MCF 10A (cell line): ENCODE data around the gene GLOD4. TPM values are rescaled to one million over a fixed set of nuclear protein-coding genes. Genes with fewer than 3 reads are reported as not detected.

Experiments used
- BruUV-seq: library from RNA; stranded (reverse); fragments of 400-500 nt; replicated peaks from 2 replicates; lab custom pipeline; 2021; lab: Mats Ljungman, UMichigan
- CTCF ChIA-PET: fragments of 300-600 bp; sonication (Branson Sonifier 250); formaldehyde crosslinking; extraction: SDS; loops from one replicate; lab custom pipeline; 2021; ENCODE audit warnings: antibody characterized with exemption, inconsistent platforms; lab: Yijun Ruan, JAX
- POLR2A ChIA-PET: fragments of 300-600, 350-650 bp; sonication (Branson Sonifier 250); formaldehyde crosslinking; extraction: SDS; loops from one replicate; lab custom pipeline; 2020; ENCODE audit warnings: antibody characterized with exemption, inconsistent platforms; lab: Yijun Ruan, JAX
- DNase-seq: peaks from one replicate; pipeline ENCODE4 v3.0.0-alpha.2; 2018; ENCODE audit not compliant: unreplicated experiment
- H3K27ac Mint-ChIP-seq: one replicate; pipeline ENCODE4 v1.8.0; 2022; ENCODE audit warnings: mild to moderate bottlenecking, low read depth, mixed read lengths; ENCODE audit not compliant: unreplicated experiment
- H3K27me3 Mint-ChIP-seq: one replicate; pipeline ENCODE4 v1.8.0; 2022; ENCODE audit warnings: mixed read lengths; ENCODE audit not compliant: insufficient read depth, unreplicated experiment
- H3K36me3 Mint-ChIP-seq: one replicate; pipeline ENCODE4 v1.8.0; 2022; ENCODE audit warnings: mild to moderate bottlenecking, moderate library complexity, mixed read lengths; ENCODE audit not compliant: insufficient read depth, unreplicated experiment
- H3K4me1 Mint-ChIP-seq: one replicate; pipeline ENCODE4 v1.8.0; 2022; ENCODE audit warnings: mixed read lengths; ENCODE audit not compliant: insufficient read depth, unreplicated experiment
- H3K4me3 Mint-ChIP-seq: one replicate; pipeline ENCODE4 v1.8.0; 2022; ENCODE audit warnings: mild to moderate bottlenecking, moderate library complexity, mixed read lengths; ENCODE audit not compliant: unreplicated experiment
- H3K9me3 Mint-ChIP-seq: one replicate; pipeline ENCODE4 v1.8.0; 2022; ENCODE audit warnings: mixed read lengths; ENCODE audit not compliant: unreplicated experiment
- CTCF ChIP-seq: fragments of 200-600 bp; IDR thresholded peaks from one replicate; pipeline ENCODE4 v1.8.0; 2022; ENCODE audit warnings: antibody characterized with exemption, mild to moderate bottlenecking; ENCODE audit not compliant: unreplicated experiment
- intact Hi-C: fragments of 100-400 bp; cut with micrococcal nuclease; formaldehyde crosslinking; loops from 2 replicates; pipeline ENCODE4 v1.14.1; 2022
- total RNA-seq: library from RNA; stranded (reverse); gene quantifications from 2 replicates; pipeline ENCODE4 v1.2.3, GENCODE V29; 2022

The GLOD4 gene
- total RNA-seq, 1 experiment from 2014 or later: 62.6 TPM

- no peak for DNase-seq
- Mint-ChIP-seq H3K9me3 (no peaks in the 10 kb centered on the region), H3K4me3 (peak overlapping the region; percentile 87), H3K27me3 (no peaks in the 10 kb centered on the region), H3K36me3 (peaks cover 32% of the 10 kb centered on the region), H3K27ac (no peak overlapping the region), H3K4me1 (peaks cover 31% of the 10 kb centered on the region)
- POLR2A ChIA-PET: interaction anchor here (0.7 to 4.0 kb wide), 7 partner anchors 10 to 276 kb away, joined by 3 to 167 read pairs (median 20); partner anchors contain the start of genes GEMIN4, TIMM22 and VPS53
- no TSS peak for BruUV-seq
- CTCF ChIA-PET: interaction anchor here (0.9 to 1.3 kb wide), 2 partner anchors 21 to 266 kb away, joined by 3 to 5 read pairs; no protein-coding TSS in a partner anchor
- TF ChIP-seq CTCF: no peak
- intact Hi-C loops: no loop called here
These were observed 50.4 kb downstream of the GLOD4 start for GRCh38 chr17:731644-732066.

- no peak for TF ChIP-seq CTCF
- peak; percentile 91 for DNase-seq
- Mint-ChIP-seq H3K27me3 (no peaks in the 10 kb centered on the region), H3K9me3 (no peaks in the 10 kb centered on the region), H3K4me3 (peak overlapping the region; percentile 52), H3K27ac (peak overlapping the region; percentile 85), H3K4me1 (peaks cover 26% of the 10 kb centered on the region), H3K36me3 (peaks cover 10% of the 10 kb centered on the region)
- ChIA-PET CTCF (interaction anchor here (0.6 to 1.5 kb wide), 3 partner anchors 12 to 201 kb away, joined by 3 to 4 read pairs (median 4); no protein-coding TSS in a partner anchor), POLR2A (interaction anchor here (0.6 to 4.0 kb wide), 21 partner anchors 7 to 268 kb away, joined by 3 to 167 read pairs (median 5); partner anchors contain the start of genes GEMIN4, NXN, TIMM22 and VPS53)
- BruUV-seq: no TSS peak
- intact Hi-C loops: loop anchor here (2.0 kb wide), 1 partner anchor 14 kb away; the partner anchor contains the start of gene VPS53
These were observed 53.2 kb downstream of the GLOD4 start for GRCh38 chr17:728911-729310.

- H3K27me3 Mint-ChIP-seq: no peaks in the 10 kb centered on the region
- BruUV-seq: no TSS peak
- no peak overlapping the region for H3K27ac Mint-ChIP-seq
- no peaks in the 10 kb centered on the region for H3K36me3 Mint-ChIP-seq
- ChIA-PET POLR2A (interaction anchor here (1.1 kb wide), 1 partner anchor 11 kb away, joined by 5 read pairs; no protein-coding TSS in a partner anchor), CTCF (interaction anchor here (0.6 kb wide), 1 partner anchor 532 kb away, joined by 3 read pairs; no protein-coding TSS in a partner anchor)
- H3K9me3 Mint-ChIP-seq: no peaks in the 10 kb centered on the region
- TF ChIP-seq CTCF: no peak
- peaks cover 29% of the 10 kb centered on the region for H3K4me1 Mint-ChIP-seq
- intact Hi-C loops: no loop called here
- DNase-seq: no peak
- H3K4me3 Mint-ChIP-seq: no peak overlapping the region
These were observed 55.7 kb downstream of the GLOD4 start for GRCh38 chr17:726271-726919.

- no peak for DNase-seq
- Mint-ChIP-seq H3K27ac (no peak overlapping the region), H3K4me3 (no peak overlapping the region), H3K27me3 (no peaks in the 10 kb centered on the region), H3K4me1 (peaks cover 29% of the 10 kb centered on the region), H3K36me3 (no peaks in the 10 kb centered on the region), H3K9me3 (no peaks in the 10 kb centered on the region)
- BruUV-seq: no TSS peak
- CTCF ChIA-PET: interaction anchor here (0.6 kb wide), 1 partner anchor 533 kb away, joined by 3 read pairs; no protein-coding TSS in a partner anchor
- TF ChIP-seq CTCF: no peak
- POLR2A ChIA-PET: no interaction called here
- intact Hi-C loops: no loop called here
These were observed 56.3 kb downstream of the GLOD4 start for GRCh38 chr17:725746-726145.
